ENCODE measurements around the gene ST6GALNAC3.

Gene ST6GALNAC3

GRCh38 chr1:76501136-76501535 lies 426.6 kb downstream of the ST6GALNAC3 start:
- no peaks in the 10 kb centered on the region for H3K27me3 ChIP-seq
- H3K36me3 ChIP-seq = no peaks in the 10 kb centered on the region
- TF ChIP-seq, protein P1, sequence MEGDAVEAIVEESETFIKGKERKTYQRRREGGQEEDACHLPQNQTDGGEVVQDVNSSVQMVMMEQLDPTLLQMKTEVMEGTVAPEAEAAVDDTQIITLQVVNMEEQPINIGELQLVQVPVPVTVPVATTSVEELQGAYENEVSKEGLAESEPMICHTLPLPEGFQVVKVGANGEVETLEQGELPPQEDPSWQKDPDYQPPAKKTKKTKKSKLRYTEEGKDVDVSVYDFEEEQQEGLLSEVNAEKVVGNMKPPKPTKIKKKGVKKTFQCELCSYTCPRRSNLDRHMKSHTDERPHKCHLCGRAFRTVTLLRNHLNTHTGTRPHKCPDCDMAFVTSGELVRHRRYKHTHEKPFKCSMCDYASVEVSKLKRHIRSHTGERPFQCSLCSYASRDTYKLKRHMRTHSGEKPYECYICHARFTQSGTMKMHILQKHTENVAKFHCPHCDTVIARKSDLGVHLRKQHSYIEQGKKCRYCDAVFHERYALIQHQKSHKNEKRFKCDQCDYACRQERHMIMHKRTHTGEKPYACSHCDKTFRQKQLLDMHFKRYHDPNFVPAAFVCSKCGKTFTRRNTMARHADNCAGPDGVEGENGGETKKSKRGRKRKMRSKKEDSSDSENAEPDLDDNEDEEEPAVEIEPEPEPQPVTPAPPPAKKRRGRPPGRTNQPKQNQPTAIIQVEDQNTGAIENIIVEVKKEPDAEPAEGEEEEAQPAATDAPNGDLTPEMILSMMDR (IDR thresholded peaks at IDR 0.05) = no peak
- H3K9me3 ChIP-seq = no peaks in the 10 kb centered on the region
- H3K27ac ChIP-seq = no peak overlapping the region
- H3K4me3 ChIP-seq (ENCODE audit: low read depth in 1 of 2, low read length in 1 of 2) = no peak overlapping the region
- H3K4me1 ChIP-seq (ENCODE audit: control insufficient read depth in 1 of 2, insufficient read depth in 1 of 2, low read depth in 1 of 2, low read length in 1 of 2) = no peaks in the 10 kb centered on the region

DNA sequence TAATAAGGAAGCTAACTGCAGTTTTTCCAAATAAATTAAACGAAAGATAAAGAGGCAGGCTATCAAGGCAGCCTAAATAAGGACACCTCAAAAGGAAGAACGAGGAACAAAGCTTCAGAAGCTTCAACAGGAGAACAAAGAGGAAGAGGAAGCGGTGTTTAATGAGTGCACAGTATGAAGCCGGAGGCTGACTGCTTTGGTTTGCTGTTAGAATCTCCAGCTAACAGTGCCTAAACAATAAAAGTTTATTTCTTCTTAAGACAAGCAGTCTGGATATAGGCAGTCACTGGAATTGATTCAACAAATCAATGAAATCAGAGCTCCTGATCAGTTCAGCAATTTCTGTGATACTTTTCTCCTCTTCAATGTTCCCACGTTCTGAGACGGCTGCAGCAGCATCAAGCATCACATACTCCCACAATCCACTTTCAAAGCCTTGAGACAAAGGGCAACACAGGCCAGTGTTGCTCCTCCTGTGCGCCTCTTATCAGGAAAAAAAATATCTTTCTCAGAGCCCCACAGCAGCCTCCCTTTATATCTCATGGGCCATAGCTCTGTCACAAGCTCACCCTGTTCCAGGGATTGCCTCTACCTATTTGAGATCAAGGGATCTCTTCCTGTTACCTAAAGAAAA lies 427.2 kb downstream of the ST6GALNAC3 start:
- Histone ChIP-seq H3K9me3 (no peaks in the 10 kb centered on the region), H3K27ac (no peak overlapping the region), H3K36me3 (no peaks in the 10 kb centered on the region), H3K4me3 (ENCODE audit: low read depth in 1 of 2, low read length in 1 of 2) (no peak overlapping the region), H3K27me3 (no peaks in the 10 kb centered on the region), H3K4me1 (ENCODE audit: control insufficient read depth in 1 of 2, insufficient read depth in 1 of 2, low read depth in 1 of 2, low read length in 1 of 2) (no peaks in the 10 kb centered on the region)
- TF ChIP-seq, protein P1 (IDR thresholded peaks at IDR 0.05) = no peak

- Histone ChIP-seq H3K4me1 (ENCODE audit: control insufficient read depth in 1 of 2, insufficient read depth in 1 of 2, low read depth in 1 of 2, low read length in 1 of 2) (no peaks in the 10 kb centered on the region), H3K9me3 (no peaks in the 10 kb centered on the region), H3K36me3 (no peaks in the 10 kb centered on the region), H3K27me3 (no peaks in the 10 kb centered on the region), H3K27ac (no peak overlapping the region), H3K4me3 (ENCODE audit: low read depth in 1 of 2, low read length in 1 of 2) (no peak overlapping the region)
- TF ChIP-seq, protein P1 (IDR thresholded peaks at IDR 0.05) = no peak
Observed at GRCh38 chr1:76503100-76503499, 428.6 kb downstream of the ST6GALNAC3 start.

DNA sequence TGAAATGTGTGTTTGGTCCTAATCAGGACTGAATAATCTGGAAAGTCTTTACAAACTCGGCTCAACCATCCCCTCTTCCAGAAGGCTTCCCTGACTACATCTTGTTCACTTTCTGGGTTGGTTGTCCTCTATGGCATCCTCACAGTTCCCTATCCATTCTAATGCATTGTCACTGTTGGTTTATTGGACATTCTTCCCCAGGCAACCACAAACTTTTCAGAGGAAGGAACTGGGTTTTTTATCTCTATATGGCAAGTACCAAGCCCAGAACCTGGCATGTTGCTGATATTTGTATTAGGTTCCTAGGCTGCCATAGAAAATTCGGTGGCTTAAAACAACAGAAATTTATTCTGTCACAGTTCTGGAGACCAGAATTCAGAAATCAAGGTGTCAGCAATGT lies 429.2 kb downstream of the ST6GALNAC3 start:
- Histone ChIP-seq H3K27ac (no peak overlapping the region), H3K9me3 (no peaks in the 10 kb centered on the region), H3K36me3 (no peaks in the 10 kb centered on the region), H3K27me3 (no peaks in the 10 kb centered on the region), H3K4me1 (ENCODE audit: control insufficient read depth in 1 of 2, insufficient read depth in 1 of 2, low read depth in 1 of 2, low read length in 1 of 2) (no peaks in the 10 kb centered on the region), H3K4me3 (ENCODE audit: low read depth in 1 of 2, low read length in 1 of 2) (no peak overlapping the region)
- TF ChIP-seq, protein P1 (IDR thresholded peaks at IDR 0.05) = no peak

DNA sequence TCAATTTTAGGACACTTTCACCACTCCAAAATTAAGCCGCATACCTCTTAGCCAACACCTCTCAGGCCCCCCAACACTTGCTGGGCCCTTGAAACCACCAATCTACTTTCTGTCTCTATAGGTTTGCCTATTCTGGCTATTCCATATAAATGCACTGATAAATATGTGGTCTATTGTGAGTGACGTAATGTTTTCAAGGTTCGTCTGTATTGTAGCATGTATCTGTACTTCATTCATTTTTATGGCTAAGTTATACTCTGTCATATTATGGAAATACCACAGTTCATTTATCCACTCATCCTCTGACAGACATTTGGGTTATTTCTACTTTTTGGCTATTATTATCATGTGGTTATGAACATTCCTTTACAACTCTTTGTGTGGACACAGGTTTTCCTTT lies 432.8 kb downstream of the ST6GALNAC3 start:
- Histone ChIP-seq H3K27me3 (no peaks in the 10 kb centered on the region), H3K4me1 (ENCODE audit: control insufficient read depth in 1 of 2, insufficient read depth in 1 of 2, low read depth in 1 of 2, low read length in 1 of 2) (no peaks in the 10 kb centered on the region), H3K9me3 (no peaks in the 10 kb centered on the region), H3K36me3 (no peaks in the 10 kb centered on the region), H3K27ac (no peak overlapping the region), H3K4me3 (ENCODE audit: low read depth in 1 of 2, low read length in 1 of 2) (no peak overlapping the region)
- TF ChIP-seq, protein P1 (IDR thresholded peaks at IDR 0.05) = no peak
